ENCODE results near the gene GSE1.

GSE1 gene

DNA sequence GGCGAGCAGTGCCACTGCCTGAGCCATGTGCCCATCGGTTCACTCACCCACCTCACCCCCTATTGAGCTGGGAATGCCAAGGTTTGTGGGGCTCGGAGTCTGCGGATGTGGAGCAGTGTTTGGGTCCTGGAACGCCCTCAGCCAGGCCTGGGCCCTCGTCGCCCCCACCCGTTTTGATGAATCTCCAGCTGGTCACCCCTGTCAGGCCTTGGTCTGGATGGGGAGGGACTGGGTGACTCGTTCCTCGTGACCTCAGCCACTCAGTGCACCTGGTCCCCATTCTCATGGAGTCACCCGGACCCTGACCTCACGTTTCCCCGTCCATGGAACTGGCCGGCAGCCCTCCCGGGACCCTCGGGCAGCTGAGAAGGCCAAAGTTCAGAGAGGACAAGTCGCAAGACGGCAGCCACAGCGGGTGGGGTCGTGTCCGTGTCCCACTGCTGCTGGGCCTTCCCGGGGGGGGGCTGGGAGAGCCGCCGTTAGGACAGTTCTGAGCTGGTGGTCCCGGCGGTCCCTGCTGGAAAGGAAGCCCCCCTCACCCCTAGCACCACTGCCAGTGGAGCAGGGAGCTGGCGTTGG lies 23.2 kb downstream of the GSE1 start:
- no peak for DNase-seq (ENCODE audit: low read depth)

DNA sequence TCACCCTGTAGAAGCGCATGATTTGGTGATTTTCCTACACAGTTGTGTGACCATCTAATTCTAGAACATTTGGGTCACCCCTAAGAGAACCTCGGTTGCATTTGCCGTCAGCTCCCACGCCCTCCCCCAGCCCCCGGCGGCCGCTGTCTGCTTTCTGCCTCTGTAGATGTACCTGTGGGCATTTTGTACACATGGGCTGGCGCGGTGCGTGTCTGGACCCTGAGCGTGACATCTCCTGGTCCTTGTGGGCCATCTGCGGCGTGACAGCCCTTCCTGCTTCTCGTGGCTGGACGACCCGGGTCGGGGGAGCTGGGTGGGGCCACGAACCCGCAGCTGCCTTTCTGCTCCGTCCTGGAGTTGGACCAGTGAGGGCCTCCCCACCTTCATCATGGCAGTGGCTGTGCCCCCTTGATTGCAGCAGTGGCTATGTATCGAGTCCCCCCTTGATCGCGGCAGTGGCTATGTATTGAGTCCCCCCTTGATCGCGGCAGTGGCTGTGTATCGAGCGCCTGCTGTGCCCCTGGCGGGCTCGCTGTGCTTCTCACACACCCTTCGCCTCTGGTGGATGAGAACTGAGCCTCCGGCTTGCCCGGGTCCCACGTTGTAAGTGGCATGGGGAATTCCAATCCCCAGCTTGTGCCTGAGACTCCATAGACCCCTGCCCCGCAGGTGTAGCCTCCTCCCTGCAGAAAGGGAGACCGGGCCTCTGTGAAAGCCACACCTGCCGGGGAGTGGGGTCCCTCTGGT lies 24.1 kb downstream of the GSE1 start:
- no peak for DNase-seq (ENCODE audit: low read depth)
- TF ChIP-seq, protein P1, sequence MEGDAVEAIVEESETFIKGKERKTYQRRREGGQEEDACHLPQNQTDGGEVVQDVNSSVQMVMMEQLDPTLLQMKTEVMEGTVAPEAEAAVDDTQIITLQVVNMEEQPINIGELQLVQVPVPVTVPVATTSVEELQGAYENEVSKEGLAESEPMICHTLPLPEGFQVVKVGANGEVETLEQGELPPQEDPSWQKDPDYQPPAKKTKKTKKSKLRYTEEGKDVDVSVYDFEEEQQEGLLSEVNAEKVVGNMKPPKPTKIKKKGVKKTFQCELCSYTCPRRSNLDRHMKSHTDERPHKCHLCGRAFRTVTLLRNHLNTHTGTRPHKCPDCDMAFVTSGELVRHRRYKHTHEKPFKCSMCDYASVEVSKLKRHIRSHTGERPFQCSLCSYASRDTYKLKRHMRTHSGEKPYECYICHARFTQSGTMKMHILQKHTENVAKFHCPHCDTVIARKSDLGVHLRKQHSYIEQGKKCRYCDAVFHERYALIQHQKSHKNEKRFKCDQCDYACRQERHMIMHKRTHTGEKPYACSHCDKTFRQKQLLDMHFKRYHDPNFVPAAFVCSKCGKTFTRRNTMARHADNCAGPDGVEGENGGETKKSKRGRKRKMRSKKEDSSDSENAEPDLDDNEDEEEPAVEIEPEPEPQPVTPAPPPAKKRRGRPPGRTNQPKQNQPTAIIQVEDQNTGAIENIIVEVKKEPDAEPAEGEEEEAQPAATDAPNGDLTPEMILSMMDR (IDR thresholded peaks at IDR 0.05; ENCODE audit: control insufficient read depth, insufficient read depth, low read depth, low read length, missing control alignments), result no peak
- H3K4me3 ChIP-seq (ENCODE audit: control insufficient read depth, low read depth, low read length), result no peak overlapping the region

More for the DNA sequence above, 23.2 kb downstream of the GSE1 start:
- no peak overlapping the region for H3K4me3 ChIP-seq (ENCODE audit: control insufficient read depth, low read depth, low read length)
- TF ChIP-seq, protein P1 (IDR thresholded peaks at IDR 0.05; ENCODE audit: control insufficient read depth, insufficient read depth, low read depth, low read length, missing control alignments), result no peak

DNA sequence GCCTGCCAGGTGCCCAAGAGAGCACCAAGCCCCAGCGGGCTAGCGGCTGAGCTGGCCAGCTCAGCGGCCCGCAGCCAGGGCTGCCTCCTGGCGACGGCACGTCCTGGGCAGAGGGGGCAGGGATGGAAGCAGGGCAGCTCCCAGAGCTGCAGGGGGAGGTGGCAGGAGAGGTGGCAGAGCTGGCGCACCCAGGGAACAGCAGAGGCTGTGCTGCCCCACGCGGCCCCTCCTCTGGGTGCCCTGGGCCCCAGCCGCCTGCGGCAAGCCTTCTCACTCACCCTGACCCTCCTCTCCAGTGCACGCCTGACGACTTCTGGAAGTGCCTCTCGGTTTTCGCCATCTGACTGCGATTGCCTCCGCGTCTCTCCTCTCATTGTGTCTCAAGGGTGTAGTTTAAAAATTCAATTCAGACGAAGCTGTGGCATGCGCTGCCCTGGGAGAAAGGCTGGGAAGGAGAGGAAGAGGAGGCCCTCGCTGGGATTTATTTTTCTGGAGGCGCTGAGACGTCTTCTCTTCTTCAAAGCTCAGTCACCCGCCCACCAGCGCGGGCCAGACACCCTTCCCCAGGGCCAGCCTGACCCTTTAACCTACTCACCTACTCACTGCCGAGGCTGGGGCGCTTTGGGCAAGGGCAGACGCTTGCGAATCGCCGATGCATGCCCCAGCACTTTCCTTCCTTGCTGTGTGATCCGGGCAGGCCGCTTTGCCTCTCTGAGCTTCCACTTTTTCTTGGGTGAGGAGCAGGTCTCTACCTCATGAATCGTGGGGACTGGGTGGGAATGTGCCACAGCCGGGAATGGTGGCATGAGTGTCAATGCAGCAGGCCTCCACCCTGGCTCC lies 24.9 kb downstream of the GSE1 start:
- H3K4me3 ChIP-seq (ENCODE audit: control insufficient read depth, low read depth, low read length), result no peak overlapping the region
- no peak for DNase-seq (ENCODE audit: low read depth)
- TF ChIP-seq, protein P1 (IDR thresholded peaks at IDR 0.05; ENCODE audit: control insufficient read depth, insufficient read depth, low read depth, low read length, missing control alignments), result no peak

DNA sequence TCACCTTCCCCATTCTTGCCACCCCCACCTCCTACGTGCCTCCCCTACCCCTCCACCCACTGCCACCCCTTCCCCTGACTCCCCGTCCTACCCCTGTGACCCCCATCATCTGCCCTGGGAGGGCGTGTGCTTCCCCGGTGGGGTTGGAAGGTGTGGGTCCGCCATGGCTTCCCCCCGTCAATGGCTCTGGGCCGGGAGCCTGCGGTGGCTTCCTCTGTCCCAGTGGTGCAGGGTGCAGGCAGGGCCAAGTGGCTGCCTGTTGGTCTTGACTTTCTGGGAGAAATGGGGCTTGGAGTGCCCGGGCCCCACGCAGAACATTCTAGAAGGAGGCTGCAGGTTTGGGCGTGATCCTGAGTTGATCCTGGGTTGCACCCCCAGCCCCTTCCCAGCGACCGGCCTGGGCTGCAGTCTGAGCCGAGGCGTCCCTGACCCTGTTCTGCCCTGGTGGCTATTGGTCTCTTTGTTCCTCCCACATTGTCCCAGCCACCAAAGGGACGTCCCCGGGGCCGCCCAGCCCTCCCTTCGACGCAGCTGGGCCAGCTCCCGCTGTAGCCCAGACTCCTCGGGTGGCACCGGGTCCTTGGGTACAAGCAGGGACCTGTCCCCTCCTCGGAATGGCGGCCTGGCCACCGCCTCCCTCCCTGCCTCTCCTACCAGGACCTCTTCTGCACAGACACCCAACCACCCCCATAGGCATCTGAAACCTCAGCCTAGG lies 25.7 kb downstream of the GSE1 start:
- H3K4me3 ChIP-seq (ENCODE audit: control insufficient read depth, low read depth, low read length), result no peak overlapping the region
- TF ChIP-seq, protein P1 (IDR thresholded peaks at IDR 0.05; ENCODE audit: control insufficient read depth, insufficient read depth, low read depth, low read length, missing control alignments), result no peak
- DNase-seq (ENCODE audit: low read depth), result no peak

DNA sequence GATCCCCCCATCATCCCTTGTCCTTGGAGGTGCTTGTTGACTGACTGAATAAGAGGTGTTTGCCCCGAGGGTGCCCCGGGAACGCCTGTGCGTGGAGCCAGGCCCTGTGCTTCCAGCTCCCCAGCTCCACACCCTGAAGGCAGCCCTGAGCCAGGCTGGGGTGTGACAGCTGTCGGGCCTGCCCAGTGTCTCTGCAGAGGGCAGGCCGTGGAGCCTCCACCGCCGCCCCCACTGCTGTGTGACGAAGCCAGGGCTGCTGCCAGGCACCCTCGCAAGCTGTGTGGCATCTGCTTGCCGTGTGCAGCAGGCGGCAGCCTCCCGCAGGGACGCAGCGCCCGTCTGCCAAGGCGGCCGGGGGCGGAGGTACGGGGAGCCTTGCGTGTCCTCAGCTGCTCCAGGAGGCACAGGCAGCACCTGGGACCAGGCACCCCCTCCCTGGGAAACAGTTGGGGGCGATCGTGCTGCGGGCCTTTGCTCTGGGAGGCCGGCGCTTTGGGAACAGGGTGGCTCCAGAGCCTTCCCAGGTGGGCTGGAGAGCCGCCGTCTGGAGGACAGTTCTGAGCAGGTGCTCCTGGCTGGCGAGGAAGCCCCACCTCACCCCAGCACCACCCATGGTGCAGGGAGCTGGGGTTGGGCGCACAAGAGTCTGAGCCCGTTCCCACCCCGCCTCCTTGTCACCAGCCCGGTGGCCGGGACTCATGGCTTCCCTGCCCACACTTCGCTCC lies 26.6 kb downstream of the GSE1 start:
- no peak overlapping the region for H3K4me3 ChIP-seq (ENCODE audit: control insufficient read depth, low read depth, low read length)
- no peak for DNase-seq (ENCODE audit: low read depth)
- TF ChIP-seq, protein P1 (IDR thresholded peaks at IDR 0.05; ENCODE audit: control insufficient read depth, insufficient read depth, low read depth, low read length, missing control alignments), result no peak

DNA sequence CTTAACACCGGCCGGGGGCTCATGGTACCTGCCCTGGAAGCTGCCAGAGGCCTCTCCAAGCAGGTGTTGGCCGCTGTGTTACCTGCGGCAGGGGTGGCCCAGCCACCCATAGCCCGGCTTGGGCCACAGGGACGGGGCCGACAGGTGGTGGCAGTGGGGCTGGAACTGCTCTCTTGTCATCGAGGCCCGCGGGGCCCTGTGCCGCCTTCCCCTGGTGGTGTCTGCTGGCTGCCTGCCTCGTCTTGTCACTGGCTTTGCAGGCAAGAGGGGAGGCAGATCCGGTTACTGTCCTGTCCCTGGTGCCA lies 27.1 kb downstream of the GSE1 start:
- TF ChIP-seq, protein P1 (IDR thresholded peaks at IDR 0.05; ENCODE audit: control insufficient read depth, insufficient read depth, low read depth, low read length, missing control alignments), result no peak
- no peak overlapping the region for H3K4me3 ChIP-seq (ENCODE audit: control insufficient read depth, low read depth, low read length)
- no peak for DNase-seq (ENCODE audit: low read depth)
